GM10248 (cell line): Measurements from ENCODE around the gene PCDHGC5.

Source experiments
- CTCF ChIA-PET: fragments of 300-600 bp; sonication (Branson Sonifier 250); formaldehyde crosslinking; extraction: SDS; loops from one replicate; lab custom pipeline; 2021; ENCODE audit warnings: antibody characterized with exemption; lab: Yijun Ruan, JAX
- POLR2A ChIA-PET: fragments of 350-650 bp; sonication (Branson Sonifier 250); formaldehyde crosslinking; extraction: SDS; loops from one replicate; lab custom pipeline; 2020; ENCODE audit warnings: antibody characterized with exemption; lab: Yijun Ruan, JAX
- DNase-seq: peaks from one replicate; pipeline ENCODE4 v3.0.0; 2012; ENCODE audit errors: extremely low spot score
- TF ChIP-seq, protein P1 (sequence below): IDR thresholded peaks from 2 replicates; pipeline ENCODE4 v1.5.1; 2012; ENCODE audit warnings: mild to moderate bottlenecking, low read depth; ENCODE audit errors: extremely low read depth, missing control alignments, control extremely low read depth

PCDHGC5 gene

GRCh38 chr5:141517312-141517711 lies 28.4 kb downstream of the PCDHGC5 start:
- TF ChIP-seq, protein P1, sequence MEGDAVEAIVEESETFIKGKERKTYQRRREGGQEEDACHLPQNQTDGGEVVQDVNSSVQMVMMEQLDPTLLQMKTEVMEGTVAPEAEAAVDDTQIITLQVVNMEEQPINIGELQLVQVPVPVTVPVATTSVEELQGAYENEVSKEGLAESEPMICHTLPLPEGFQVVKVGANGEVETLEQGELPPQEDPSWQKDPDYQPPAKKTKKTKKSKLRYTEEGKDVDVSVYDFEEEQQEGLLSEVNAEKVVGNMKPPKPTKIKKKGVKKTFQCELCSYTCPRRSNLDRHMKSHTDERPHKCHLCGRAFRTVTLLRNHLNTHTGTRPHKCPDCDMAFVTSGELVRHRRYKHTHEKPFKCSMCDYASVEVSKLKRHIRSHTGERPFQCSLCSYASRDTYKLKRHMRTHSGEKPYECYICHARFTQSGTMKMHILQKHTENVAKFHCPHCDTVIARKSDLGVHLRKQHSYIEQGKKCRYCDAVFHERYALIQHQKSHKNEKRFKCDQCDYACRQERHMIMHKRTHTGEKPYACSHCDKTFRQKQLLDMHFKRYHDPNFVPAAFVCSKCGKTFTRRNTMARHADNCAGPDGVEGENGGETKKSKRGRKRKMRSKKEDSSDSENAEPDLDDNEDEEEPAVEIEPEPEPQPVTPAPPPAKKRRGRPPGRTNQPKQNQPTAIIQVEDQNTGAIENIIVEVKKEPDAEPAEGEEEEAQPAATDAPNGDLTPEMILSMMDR, result no peak
- CTCF ChIA-PET, result interaction anchor here (1.2 to 14.8 kb wide), 6 partner anchors 6 to 101 kb away, joined by 3 to 214 read pairs (median 34); partner anchors contain the start of genes PCDHGA10, PCDHGA11 and PCDHGB7
- POLR2A ChIA-PET, result no interaction called here
- DNase-seq, result no peak

DNA sequence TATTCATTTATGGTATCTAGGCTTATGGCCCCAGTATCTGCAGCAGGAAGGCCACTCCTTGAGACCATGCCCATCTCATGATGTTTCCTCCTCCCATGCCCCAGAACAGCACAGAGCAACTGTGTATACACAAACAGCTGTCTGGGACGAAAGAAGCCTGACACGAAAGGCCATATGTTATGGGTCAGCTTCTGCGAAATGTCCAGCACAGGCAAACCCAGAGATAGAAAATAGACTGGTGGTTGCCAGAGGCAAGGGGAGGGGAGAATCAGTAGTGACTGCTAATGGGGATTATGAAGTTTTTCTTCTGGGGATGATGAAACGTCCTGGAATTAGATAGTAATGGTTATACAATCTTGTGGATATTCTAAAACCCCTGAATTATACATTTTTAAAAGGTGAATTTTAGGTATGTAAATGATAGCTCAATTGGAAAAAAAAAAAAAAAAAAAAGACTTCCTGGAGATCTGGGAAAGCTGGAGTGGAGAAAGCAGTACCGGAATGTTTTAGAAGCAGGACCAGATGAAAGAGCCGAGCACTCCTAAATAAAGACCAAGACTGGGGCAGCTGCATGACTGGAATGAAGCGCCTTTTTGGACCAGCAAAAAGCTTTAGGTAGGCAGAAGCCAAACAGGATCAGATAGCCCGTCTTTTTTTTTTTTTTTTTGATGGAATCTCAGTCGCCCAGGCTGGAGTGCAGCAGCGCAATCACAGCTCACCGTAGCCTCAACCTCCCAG lies 29.2 kb downstream of the PCDHGC5 start:
- ChIA-PET POLR2A (interaction anchor here (0.6 kb wide), 2 partner anchors 8 to 892 kb away, joined by 5 to 10 read pairs; no protein-coding TSS in a partner anchor), CTCF (interaction anchor here (0.8 to 14.8 kb wide), 7 partner anchors 11 to 197 kb away, joined by 3 to 174 read pairs (median 10); partner anchors contain the start of genes PCDHGA10, PCDHGA11, PCDHGB7 and PCDHGC3)
- no peak for DNase-seq
- TF ChIP-seq, protein P1, result no peak

DNA sequence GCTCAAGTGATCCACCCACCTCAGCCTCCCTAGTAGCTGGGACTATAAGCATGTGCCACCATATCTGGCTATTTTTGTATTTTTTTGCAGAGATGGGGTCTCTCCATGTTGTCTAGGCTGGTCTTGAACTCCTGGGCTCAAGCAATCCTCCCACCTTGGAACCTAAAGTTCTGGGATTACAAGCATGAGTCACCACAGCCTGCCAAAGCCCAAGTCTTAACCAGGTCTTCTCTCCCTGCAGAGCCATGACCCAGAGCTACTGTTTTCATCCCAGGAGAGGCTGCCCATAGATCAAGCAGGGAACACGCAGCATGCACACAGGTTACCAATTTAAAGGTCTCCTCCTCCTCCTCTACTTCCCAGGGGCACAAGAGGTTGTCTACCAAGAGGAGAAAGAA lies 29.7 kb downstream of the PCDHGC5 start:
- DNase-seq, result no peak
- ChIA-PET POLR2A (interaction anchor here (0.5 kb wide), 1 partner anchor 23 kb away, joined by 4 read pairs; no protein-coding TSS in a partner anchor), CTCF (interaction anchor here (0.8 to 14.8 kb wide), 6 partner anchors 11 to 198 kb away, joined by 3 to 174 read pairs (median 12); partner anchors contain the start of genes PCDHGA10, PCDHGA11, PCDHGB7 and PCDHGC3)

GRCh38 chr5:141519605-141520565 lies 31.0 kb downstream of the PCDHGC5 start:
- DNase-seq, result no peak
- TF ChIP-seq, protein P1, result no peak
- CTCF ChIA-PET, result interaction anchor here (1.0 to 11.2 kb wide), 8 partner anchors 10 to 112 kb away, joined by 3 to 214 read pairs (median 10); partner anchors contain the start of genes PCDHGA10, PCDHGA11, PCDHGB6 and PCDHGB7
- POLR2A ChIA-PET, result no interaction called here

More for the DNA sequence above, 29.7 kb downstream of the PCDHGC5 start:
- TF ChIP-seq, protein P1, result no peak

GRCh38 chr5:141521244-141521781 lies 32.4 kb downstream of the PCDHGC5 start:
- TF ChIP-seq, protein P1, result no peak
- DNase-seq, result no peak
- POLR2A ChIA-PET, result no interaction called here
- CTCF ChIA-PET, result interaction anchor here (0.7 to 11.2 kb wide), 14 partner anchors 11 to 201 kb away, joined by 3 to 214 read pairs (median 12); partner anchors contain the start of genes PCDHGA10, PCDHGA11, PCDHGB6 and PCDHGB7
